IgD-negative memory B cell (primary cell): ENCODE measurements around the gene TEX51. TPM values are rescaled to one million over a fixed set of nuclear protein-coding genes. Genes with fewer than 3 reads are reported as not detected.

Experiments
- polyA plus RNA-seq: library from polyadenylated mRNA; unstranded; fragments of 300-500 nt; fragmentation: Illumina TruSeq; gene quantifications from one replicate; pipeline ENCODE4 v1.2.3, GENCODE V29; 2021

TEX51 gene
- polyA plus RNA-seq, 1 donor from 2014 or later, result not detected

Other genes starting within 250 kb of the TEX51 start
- 111 TPM for gene GYPC, start 242.7 kb upstream of the TEX51 start, polyA plus RNA-seq
- 175 TPM for gene BIN1, start 208.3 kb downstream of the TEX51 start, polyA plus RNA-seq